H9 (cell line): ENCODE measurements around the gene PGAP6. TPM values are rescaled to one million over a fixed set of nuclear protein-coding genes. Genes with fewer than 3 reads are reported as not detected.

Source experiments
- DNase-seq: peaks from one replicate; pipeline ENCODE4 v3.0.0-alpha.2; 2017
- H2AFZ ChIP-seq: one replicate; pipeline ENCODE4 v1.6.1; 2013; ENCODE audit warnings: mild to moderate bottlenecking, low read length, control low read depth, moderate library complexity
- H2AK5ac ChIP-seq: 2 replicates; pipeline ENCODE4 v1.6.1; 2013; ENCODE audit warnings: low read length, control low read depth, mixed read lengths; ENCODE audit not compliant: insufficient read length
- H2BK120ac ChIP-seq: one replicate; pipeline ENCODE4 v1.6.1; 2013; ENCODE audit warnings: low read depth, mild to moderate bottlenecking, low read length, control low read depth, inconsistent platforms; ENCODE audit not compliant: poor library complexity, severe bottlenecking
- H2BK12ac ChIP-seq: 2 replicates; pipeline ENCODE4 v1.6.1; 2013; ENCODE audit warnings: low read length, control low read depth, mixed read lengths, low read depth; ENCODE audit not compliant: insufficient read length
- H2BK15ac ChIP-seq: 2 replicates; pipeline ENCODE4 v1.6.1; 2013; ENCODE audit warnings: low read depth, low read length, control low read depth
- H2BK20ac ChIP-seq: one replicate; pipeline ENCODE4 v1.6.1; 2013; ENCODE audit warnings: low read depth, mild to moderate bottlenecking, low read length, control low read depth, inconsistent platforms; ENCODE audit not compliant: poor library complexity, severe bottlenecking
- H2BK5ac ChIP-seq: 2 replicates; pipeline ENCODE4 v1.6.1; 2013; ENCODE audit warnings: low read length, control low read depth, mixed read lengths; ENCODE audit not compliant: insufficient read length
- H3K14ac ChIP-seq: 2 replicates; pipeline ENCODE4 v1.6.1; 2013; ENCODE audit warnings: low read length, control low read depth; ENCODE audit not compliant: insufficient read depth
- H3K18ac ChIP-seq: 2 replicates; pipeline ENCODE4 v1.6.1; 2013; ENCODE audit warnings: low read depth, mild to moderate bottlenecking, mixed read lengths, low read length, control low read depth; ENCODE audit not compliant: insufficient read length
- H3K23ac ChIP-seq: 2 replicates; pipeline ENCODE4 v1.6.1; 2013; ENCODE audit warnings: low read length, control low read depth, mixed read lengths, low read depth; ENCODE audit not compliant: insufficient read length
- H3K23me2 ChIP-seq: 2 replicates; pipeline ENCODE4 v1.6.1; 2013; ENCODE audit warnings: low read depth, mild to moderate bottlenecking, mixed read lengths, low read length, control low read depth; ENCODE audit not compliant: insufficient read length, poor library complexity, severe bottlenecking
- H3K27ac ChIP-seq: 2 replicates; pipeline ENCODE4 v1.5.1; 2013; ENCODE audit warnings: low read length, control low read depth, mixed read lengths, low read depth; ENCODE audit not compliant: insufficient read length
- H3K27me3 ChIP-seq: 2 replicates; pipeline ENCODE4 v1.6.1; 2013; ENCODE audit warnings: low read length, control low read depth, inconsistent platforms; ENCODE audit not compliant: insufficient read depth
- H3K4ac ChIP-seq: 2 replicates; pipeline ENCODE4 v1.6.1; 2013; ENCODE audit warnings: low read depth, mild to moderate bottlenecking, control low read depth, inconsistent platforms, low read length, moderate library complexity
- H3K4me1 ChIP-seq: 2 replicates; pipeline ENCODE4 v1.6.1; 2013; ENCODE audit warnings: low read length, control low read depth, inconsistent platforms; ENCODE audit not compliant: insufficient read depth
- H3K4me2 ChIP-seq: 2 replicates; pipeline ENCODE4 v1.6.1; 2013; ENCODE audit warnings: low read length, control low read depth, mixed read lengths; ENCODE audit not compliant: insufficient read length, insufficient read depth
- H3K56ac ChIP-seq: 2 replicates; pipeline ENCODE4 v1.6.1; 2013; ENCODE audit warnings: low read depth, mild to moderate bottlenecking, mixed read lengths, low read length, control low read depth; ENCODE audit not compliant: insufficient read length
- H3K79me1 ChIP-seq: 2 replicates; pipeline ENCODE4 v1.6.1; 2013; ENCODE audit warnings: low read depth, mild to moderate bottlenecking, moderate library complexity, low read length, control low read depth, inconsistent platforms; ENCODE audit not compliant: insufficient read depth, poor library complexity, severe bottlenecking
- H3K79me2 ChIP-seq: 2 replicates; pipeline ENCODE4 v1.6.1; 2013; ENCODE audit warnings: low read length, control low read depth, inconsistent platforms; ENCODE audit not compliant: insufficient read depth
- H3K9ac ChIP-seq: 2 replicates; pipeline ENCODE4 v1.6.1; 2013; ENCODE audit warnings: low read length, control low read depth, mixed read lengths; ENCODE audit not compliant: insufficient read length; ENCODE audit errors: extremely low read depth
- H3K9me3 ChIP-seq: one replicate; pipeline ENCODE4 v1.6.1; 2013; ENCODE audit warnings: low read depth, low read length, inconsistent platforms; ENCODE audit not compliant: control insufficient read depth
- H3T11ph ChIP-seq: one replicate; pipeline ENCODE4 v1.6.1; 2013; ENCODE audit warnings: mild to moderate bottlenecking, low read length, control low read depth, inconsistent platforms
- H4K20me1 ChIP-seq: one replicate; pipeline ENCODE4 v1.6.1; 2013; ENCODE audit not compliant: control insufficient read depth, insufficient read length, insufficient read depth
- H4K5ac ChIP-seq: 2 replicates; pipeline ENCODE4 v1.6.1; 2013; ENCODE audit warnings: low read depth, mild to moderate bottlenecking, mixed read lengths, low read length, control low read depth; ENCODE audit not compliant: insufficient read length
- H4K8ac ChIP-seq: replicated peaks from 2 replicates; pipeline ENCODE4 v1.6.1; 2013; ENCODE audit warnings: low read length, control low read depth, mixed read lengths, low read depth; ENCODE audit not compliant: insufficient read length
- H4K91ac ChIP-seq: 2 replicates; pipeline ENCODE4 v1.6.1; 2013; ENCODE audit warnings: low read depth, mild to moderate bottlenecking, moderate library complexity, mixed read lengths, low read length, control low read depth; ENCODE audit not compliant: insufficient read length
- H3K27ac Mint-ChIP-seq, 3 experiments: 2 replicates in 2 of 3; 3 replicates in 1 of 3; pipeline ENCODE4 v1.8.0; 2020 to 2021; ENCODE audit warnings: mixed read lengths in 3 of 3, mild to moderate bottlenecking in 1 of 3, moderate library complexity in 1 of 3
- H3K27me3 Mint-ChIP-seq: 2 replicates; pipeline ENCODE4 v1.8.0; 2021; ENCODE audit warnings: low read depth, mild to moderate bottlenecking, moderate library complexity, mixed read lengths
- H3K36me3 Mint-ChIP-seq, 3 experiments: 2 replicates in 2 of 3; 3 replicates in 1 of 3; pipeline ENCODE4 v1.8.0; 2020 to 2021; ENCODE audit warnings: low read depth in 3 of 3, mixed read lengths in 3 of 3; ENCODE audit not compliant: insufficient read depth in 1 of 3
- H3K4me1 Mint-ChIP-seq, 2 experiments: 2 replicates each; pipeline ENCODE4 v1.8.0; 2020; ENCODE audit warnings: mixed read lengths in 2 of 2
- H3K4me3 Mint-ChIP-seq, 2 experiments: 2 replicates in 1 of 2; 3 replicates in 1 of 2; pipeline ENCODE4 v1.8.0; 2020 to 2021; ENCODE audit warnings: mild to moderate bottlenecking in 2 of 2, mixed read lengths in 2 of 2, moderate library complexity in 1 of 2
- H3K9me3 Mint-ChIP-seq, 2 experiments: 2 replicates in 1 of 2; 3 replicates in 1 of 2; pipeline ENCODE4 v1.8.0; 2020; ENCODE audit warnings: mild to moderate bottlenecking in 2 of 2, mixed read lengths in 2 of 2, moderate library complexity in 1 of 2
- WGBS: extraction: QIAGEN DNeasy Blood & Tissue Kit; methylation state at CpG from one replicate; pipeline ENCODE4 v1.1.7; 2013; ENCODE audit warnings: missing lambda C conversion rate, low lambda C conversion rate, mixed read lengths; ENCODE audit not compliant: insufficient read length; ENCODE audit errors: extremely low coverage; 5-methylcytosine and 5-hydroxymethylcytosine counted together
- total RNA-seq: library from RNA; stranded (reverse); gene quantifications from 2 replicates; pipeline ENCODE4 v1.2.1, GENCODE V29; 2021
- TF ChIP-seq, protein P1 (sequence below): fragments of 200-600 bp; sonication (generic); conservative IDR thresholded peaks from 3 replicates; pipeline ENCODE4 v1.8.0; 2021; ENCODE audit warnings: antibody characterized with exemption, mild to moderate bottlenecking

The PGAP6 gene
- total RNA-seq, 1 experiment from 2014 or later, result 111 TPM

DNA sequence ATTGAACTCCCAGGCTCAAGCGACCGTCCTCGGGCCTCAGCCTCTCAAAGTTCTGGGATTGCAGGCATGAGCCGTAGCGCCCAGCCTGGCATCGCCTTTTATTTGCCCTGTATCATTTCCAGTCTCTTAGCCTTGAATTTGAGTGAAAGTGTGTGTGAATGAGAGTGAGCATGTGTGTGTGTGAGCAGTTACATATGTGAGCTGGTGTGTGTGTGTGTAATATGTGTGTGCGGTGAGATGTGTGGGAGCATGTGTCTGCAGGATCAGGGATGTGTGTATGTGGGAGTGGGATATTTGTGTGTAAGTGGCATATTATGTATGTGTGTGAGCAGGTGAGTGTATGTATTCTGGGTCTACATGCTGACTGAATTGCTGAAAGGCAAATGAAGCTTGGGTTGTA, 49.1 kb upstream of the PGAP6 start:
- Histone ChIP-seq H3K79me1 (no peaks in the 10 kb centered on the region), H3K23me2 (peaks cover 11% of the 10 kb centered on the region), H4K20me1 (no peaks in the 10 kb centered on the region), H3K56ac (no peak overlapping the region), H3K4me1 (no peaks in the 10 kb centered on the region), H2AK5ac (no peak overlapping the region), H3K9me3 (no peaks in the 10 kb centered on the region), H2BK120ac (no peak overlapping the region), H3K27me3 (peaks cover 2% of the 10 kb centered on the region; the same call in 1 of the 2 replicates), H3K9ac (no peak overlapping the region), H3K4me2 (no peak overlapping the region), H3K18ac (no peak overlapping the region), H4K5ac (no peak overlapping the region), H3K14ac (no peak overlapping the region), H3K4ac (no peak overlapping the region), H3K79me2 (peaks cover 5% of the 10 kb centered on the region; the same call in 1 of the 2 replicates), H2BK20ac (no peak overlapping the region), H4K8ac (no peak overlapping the region), H3K23ac (no peak overlapping the region), H4K91ac (no peak overlapping the region), H2AFZ (no peak overlapping the region), H2BK12ac (no peak overlapping the region), H3K27ac (no peak overlapping the region), H2BK15ac (no peak overlapping the region), H2BK5ac (no peak overlapping the region), H3T11ph (no peak overlapping the region)
- no peaks in the 10 kb centered on the region for H3K9me3 Mint-ChIP-seq
- H3K4me3 Mint-ChIP-seq, result no peak overlapping the region
- TF ChIP-seq, protein P1, sequence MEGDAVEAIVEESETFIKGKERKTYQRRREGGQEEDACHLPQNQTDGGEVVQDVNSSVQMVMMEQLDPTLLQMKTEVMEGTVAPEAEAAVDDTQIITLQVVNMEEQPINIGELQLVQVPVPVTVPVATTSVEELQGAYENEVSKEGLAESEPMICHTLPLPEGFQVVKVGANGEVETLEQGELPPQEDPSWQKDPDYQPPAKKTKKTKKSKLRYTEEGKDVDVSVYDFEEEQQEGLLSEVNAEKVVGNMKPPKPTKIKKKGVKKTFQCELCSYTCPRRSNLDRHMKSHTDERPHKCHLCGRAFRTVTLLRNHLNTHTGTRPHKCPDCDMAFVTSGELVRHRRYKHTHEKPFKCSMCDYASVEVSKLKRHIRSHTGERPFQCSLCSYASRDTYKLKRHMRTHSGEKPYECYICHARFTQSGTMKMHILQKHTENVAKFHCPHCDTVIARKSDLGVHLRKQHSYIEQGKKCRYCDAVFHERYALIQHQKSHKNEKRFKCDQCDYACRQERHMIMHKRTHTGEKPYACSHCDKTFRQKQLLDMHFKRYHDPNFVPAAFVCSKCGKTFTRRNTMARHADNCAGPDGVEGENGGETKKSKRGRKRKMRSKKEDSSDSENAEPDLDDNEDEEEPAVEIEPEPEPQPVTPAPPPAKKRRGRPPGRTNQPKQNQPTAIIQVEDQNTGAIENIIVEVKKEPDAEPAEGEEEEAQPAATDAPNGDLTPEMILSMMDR, result no peak
- peaks cover 16% of the 10 kb centered on the region for H3K27me3 Mint-ChIP-seq
- DNase-seq, result no peak
- peaks cover 13 to 19% of the 10 kb centered on the region in 2 experiments for H3K4me1 Mint-ChIP-seq
- H3K27ac Mint-ChIP-seq, result peak overlapping the region in 2 of 3 experiments; percentile 1 to 35; a peak in 2 of 7 replicates
- H3K36me3 Mint-ChIP-seq, result peaks cover 7 to 28% (median 19%) of the 10 kb centered on the region in 3 experiments; a peak in 6 of 7 replicates
- WGBS, result 100% methylated on average over 1 of the region's 7 CpGs
